Glomerular endothelial cell (primary cell): ENCODE measurements around the gene DIS3L2. TPM values are rescaled to one million over a fixed set of nuclear protein-coding genes. Genes with fewer than 3 reads are reported as not detected.
"Not testable (repeated sequence)": the region's sequence is repeated elsewhere in the genome, so short reads cannot be mapped to it uniquely, and the experiment has no call there.

Source experiments
- DNase-seq: peaks from one replicate; pipeline ENCODE4 v3.0.0-alpha.2; 2011; ENCODE audit warnings: low read depth, low spot score; ENCODE audit errors: extremely low read depth
- total RNA-seq: library from RNA; depleted of rRNA; stranded (reverse); fragments of >200 nt; gene quantifications from 2 replicates; pipeline ENCODE4 v1.2.3, GENCODE V29; 2015

The DIS3L2 gene
- total RNA-seq, 1 donor from 2014 or later: 33.5 TPM

DNA sequence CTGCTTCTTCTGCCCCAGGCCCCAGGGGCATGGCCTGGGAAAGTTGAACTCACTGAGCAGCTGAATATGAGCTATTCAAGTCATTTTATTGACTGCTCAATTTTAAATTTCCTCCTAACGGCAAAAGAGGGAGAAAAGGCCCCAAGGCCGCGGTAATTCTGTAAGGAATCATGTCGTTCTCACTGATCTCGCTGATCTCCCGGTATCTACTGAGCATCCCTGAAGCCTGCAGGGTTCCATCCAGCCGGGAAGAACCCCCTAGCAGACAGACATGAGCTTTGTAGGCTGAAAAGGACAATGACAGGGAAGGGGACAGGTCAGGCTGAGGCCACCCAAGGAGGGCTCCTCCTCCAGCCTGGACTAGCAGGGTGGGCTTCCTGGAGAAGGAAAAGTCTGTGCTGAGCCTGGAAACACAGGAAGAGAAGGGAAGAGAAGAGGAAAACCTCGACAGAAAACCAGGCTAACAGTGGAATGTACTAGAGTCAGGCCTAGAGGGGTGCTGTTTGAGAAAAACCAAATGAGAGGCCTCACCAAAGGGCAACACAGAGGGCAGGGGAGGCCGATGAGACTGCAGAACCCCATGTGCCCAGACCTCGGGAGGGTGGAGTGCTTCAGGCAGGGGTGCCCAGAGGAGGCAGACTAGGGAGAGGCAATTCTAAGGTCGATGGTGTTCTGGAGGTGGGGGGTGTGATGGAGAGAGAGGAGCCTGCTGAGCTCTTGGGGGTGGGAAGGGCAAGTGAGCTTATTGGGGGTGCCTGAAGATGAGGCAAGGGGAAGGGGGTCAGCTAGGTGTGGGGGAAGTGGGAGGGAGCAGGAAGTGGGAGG, 32.4 kb upstream of the DIS3L2 start:
- no peak for DNase-seq

DNA sequence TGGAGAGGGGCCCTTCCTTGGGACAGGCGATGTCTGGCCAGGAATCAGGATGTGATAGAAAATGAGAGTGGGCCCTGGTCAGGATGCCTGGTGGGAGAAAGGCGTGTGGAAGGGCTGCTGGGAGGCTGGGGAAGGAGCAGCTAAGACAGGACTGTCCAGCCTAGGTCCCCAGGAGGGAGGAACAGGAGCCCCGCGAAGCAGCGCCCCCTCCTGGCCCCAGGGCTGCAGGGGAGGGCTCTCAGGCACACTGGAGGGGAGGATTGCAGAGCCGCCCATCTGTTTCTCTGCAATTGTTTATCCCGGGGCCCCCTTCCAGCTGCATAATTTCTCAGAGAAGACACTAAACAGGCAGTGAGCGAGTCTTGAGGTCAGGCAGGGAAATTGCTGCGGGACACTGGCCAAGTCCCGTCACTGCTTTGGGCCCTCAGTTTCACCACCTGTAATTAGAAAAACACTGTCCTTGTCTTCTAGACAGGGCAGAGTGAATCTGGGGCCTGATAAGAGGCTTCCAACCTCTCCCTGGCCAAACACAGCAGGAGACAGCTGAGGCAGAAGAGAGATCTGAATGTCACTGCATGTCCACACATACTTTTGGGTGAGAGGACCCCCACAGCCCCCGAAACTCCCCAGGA, 31.4 kb upstream of the DIS3L2 start:
- no peak for DNase-seq

DNA sequence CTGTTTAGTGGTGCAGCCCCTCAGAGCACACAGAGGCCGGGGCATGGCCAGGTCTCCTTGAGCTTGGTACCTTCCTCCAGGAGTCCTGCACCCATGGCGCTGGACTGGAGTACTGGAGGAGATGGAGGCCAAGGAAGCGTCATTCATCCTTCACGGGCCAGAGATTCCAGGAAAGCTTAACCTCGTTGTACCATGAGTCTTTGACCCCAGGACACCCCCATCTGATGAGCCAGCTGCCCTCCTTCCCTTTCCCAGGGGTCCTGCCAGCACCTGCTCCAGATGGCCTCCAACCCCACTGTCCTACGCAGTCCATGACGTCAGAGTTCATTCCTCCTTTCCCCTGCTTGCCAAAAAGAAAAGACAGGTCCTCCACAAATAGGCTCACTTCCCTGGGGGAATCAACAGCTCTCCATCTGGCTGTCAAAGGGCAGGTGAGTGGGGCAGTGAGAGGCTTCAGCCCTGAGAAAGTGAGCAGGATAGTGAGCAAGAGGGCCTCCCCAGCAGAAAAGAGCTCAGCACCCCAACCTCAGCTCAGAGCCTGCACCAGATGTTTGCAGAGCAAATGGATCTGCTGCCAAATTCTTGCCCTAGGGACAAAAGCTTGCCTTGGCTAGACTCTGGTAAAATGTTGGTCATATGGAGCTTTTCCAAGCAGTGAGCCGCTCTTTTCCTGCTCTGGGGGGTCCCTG, 30.8 kb upstream of the DIS3L2 start:
- DNase-seq: no peak

DNA sequence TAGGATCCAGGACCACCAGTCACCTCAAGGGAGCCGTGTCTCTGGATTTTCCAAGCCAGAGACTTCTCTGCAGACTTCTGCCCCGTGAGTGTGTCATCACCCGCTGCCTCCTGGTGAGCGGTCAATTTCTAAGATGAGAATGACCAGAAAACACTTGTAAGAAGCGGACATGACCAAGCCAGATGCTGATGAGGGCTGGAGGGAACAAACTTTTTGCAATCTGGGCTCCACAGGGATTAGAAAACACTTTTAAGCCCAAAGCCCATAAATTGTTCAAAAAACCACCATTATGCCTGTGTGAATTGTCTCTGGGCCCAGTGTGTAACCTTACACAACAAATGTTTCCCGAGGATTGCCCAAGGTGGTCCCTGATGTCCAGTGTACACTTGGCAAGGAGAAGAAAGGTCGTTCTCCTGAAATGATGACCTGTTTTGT, 30.0 kb upstream of the DIS3L2 start:
- DNase-seq: no peak

DNA sequence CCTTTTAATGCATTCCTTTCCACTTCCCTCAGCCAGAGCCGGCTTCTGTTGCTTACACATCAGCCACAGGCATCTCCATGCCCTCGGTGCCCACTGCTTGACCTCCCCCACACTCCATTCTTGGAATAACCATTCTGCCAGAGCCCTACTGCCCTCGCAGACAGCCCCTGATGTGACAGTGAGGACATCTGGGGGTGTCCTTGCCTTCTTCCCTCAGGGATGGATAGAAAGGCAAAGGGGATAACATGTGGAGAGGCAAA, 28.9 kb upstream of the DIS3L2 start:
- no peak for DNase-seq

DNA sequence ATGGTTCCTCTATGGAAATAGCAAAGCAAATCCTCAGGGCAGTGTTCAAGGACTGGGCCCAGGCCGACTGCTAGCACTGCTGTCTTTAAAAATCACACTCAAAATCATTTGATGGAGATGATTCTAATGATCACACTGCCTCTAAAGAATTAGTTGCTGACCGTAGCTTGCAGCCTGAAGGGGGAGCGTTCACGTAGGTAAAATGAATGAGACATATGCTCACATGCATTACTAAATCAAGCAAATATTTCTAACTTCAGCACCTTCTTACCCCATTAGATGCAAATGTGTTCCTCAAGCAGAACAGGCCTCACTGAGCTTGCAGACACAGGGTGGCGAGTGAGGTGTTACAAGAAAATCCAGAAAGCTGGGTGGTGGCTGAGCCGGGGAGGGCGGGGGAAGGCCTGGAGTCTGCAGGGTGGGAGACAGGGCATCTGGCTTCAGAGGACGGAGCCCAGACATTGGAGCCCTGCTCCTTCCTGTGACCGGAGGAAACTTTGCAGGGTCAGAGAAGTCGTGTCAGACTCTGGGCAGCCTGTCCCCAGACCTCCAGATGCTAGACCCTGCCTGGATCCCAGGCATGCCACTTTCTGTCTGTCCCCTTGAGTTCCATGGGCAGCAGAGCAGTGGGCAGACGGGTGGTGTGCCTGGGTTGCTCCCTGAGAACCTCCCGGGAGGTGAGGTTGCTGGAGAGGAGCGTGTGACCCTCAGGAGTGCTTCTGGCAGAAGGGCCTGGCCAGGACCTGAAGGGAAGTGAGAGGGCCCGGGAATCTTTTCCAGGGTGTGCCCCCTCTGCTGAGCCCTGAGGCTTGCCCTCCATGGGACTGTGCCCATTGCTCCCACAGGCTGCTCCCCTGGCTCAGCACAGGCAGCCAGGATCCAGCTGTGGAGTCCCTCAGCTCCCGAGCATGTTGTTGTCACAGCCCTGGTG, 28.3 kb upstream of the DIS3L2 start:
- DNase-seq: no peak

DNA sequence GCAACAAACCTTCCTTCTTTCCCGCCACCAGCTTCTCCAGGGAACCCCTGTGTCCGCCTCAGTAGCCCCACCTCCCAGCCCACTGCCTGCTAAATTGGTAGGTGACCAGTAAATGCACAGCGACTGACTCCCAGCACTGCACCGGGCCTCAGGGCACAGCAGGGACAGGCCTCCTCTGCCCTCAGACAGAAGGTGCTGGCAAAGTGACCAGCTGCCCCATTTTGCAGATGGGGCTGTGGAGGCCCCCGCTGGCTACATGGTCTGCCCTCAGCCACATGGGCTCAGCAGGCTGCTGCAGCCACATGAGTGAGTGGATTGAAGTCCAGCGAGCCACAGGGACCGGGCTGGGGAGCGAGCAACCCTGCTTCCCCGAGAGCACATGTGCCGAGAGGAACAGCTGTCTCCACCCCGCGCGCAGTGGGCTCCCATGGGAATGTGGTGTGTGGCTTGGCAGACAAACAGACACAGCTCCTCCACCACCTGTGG, 27.6 kb upstream of the DIS3L2 start:
- no peak for DNase-seq

DNA sequence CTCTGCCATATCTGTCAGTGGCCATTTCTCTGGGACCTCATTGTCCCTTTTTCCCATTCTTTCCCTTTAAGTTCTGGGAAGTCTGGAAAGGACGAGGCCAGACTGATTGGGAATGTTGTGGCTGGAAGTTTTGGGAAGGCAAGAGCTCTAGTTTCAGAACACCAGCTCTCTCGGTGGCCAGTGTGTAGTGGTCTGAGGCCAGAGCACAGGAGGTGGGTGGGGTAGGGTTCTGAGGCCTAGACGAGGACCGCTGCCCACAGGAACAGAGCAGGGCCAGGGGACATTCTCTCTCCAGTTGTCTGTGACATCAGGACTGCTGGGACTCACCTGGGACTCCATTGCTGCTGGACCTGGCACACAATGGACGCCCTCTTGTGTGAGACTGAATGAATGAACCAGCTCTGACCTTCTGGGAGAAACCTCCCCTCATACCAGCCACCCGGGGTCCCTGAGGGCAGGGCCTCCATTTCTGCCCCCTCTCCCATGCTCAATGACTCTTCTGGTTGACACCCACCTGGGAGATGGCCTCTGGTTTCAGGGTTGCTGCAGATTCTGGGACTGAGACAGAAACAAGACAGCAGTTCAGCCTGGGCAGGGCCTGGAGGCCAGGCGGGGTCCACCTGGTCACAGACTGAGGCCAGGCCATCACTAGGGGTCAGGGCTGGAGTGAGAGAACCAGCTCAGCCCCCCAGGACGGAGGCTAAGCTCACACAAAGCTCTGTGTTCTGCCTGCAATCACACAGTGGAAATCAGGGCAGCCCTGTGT, 26.9 kb upstream of the DIS3L2 start:
- DNase-seq: no peak

DNA sequence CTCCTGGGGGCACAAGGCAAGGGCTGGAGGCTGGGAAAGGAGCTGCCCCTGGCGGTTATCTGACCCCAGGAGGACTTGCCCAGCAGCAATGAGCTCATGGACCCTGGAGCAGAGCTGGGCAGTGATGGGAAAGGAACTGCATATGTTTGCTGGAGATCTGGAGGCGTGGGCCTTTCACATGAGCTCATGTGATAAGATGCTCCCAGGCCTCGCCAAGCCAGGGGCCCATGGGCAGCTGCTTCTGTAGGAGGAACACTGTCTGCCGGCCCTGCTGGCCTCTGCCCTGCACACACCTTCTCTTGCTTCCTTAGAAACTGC, 26.3 kb upstream of the DIS3L2 start:
- DNase-seq: no peak

DNA sequence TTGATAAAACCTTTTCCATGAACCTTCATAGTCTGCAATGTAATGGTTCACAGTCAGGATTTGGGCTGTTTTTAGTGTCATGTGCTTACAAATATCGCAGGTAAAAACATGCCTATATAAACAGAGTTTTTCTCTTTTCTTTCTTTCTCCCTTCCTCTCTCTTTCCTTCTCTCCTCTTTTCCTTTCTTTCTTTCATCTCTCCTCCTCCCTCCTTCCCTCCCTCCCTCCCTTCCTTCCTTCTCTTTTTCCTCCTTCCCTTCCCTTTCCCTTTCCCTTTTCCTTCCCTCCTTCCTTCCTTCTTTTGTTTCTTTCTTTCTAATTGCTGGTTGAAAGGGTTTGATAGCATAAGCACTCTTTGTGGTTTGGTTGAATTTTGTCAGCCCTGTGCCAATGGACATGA, 25.7 kb upstream of the DIS3L2 start:
- no peak for DNase-seq

DNA sequence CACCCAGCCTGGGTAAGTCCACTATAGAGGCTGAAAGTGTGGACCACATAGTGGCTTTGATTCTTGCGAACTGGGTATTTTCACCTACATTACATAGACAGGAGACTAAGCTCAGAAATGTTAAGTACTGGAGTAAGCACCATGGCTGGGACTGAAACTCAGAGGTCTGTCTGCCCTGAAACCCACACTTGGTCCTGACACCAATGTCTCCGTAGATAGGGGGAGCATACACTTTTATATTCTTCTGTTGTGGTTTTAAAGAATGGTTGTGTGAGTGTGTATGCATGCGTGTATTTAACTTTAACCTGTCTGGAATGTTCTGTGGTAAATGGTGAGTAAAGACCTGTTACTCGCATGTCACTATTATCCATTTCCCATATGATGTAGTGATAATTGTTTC, 25.0 kb upstream of the DIS3L2 start:
- no peak for DNase-seq

DNA sequence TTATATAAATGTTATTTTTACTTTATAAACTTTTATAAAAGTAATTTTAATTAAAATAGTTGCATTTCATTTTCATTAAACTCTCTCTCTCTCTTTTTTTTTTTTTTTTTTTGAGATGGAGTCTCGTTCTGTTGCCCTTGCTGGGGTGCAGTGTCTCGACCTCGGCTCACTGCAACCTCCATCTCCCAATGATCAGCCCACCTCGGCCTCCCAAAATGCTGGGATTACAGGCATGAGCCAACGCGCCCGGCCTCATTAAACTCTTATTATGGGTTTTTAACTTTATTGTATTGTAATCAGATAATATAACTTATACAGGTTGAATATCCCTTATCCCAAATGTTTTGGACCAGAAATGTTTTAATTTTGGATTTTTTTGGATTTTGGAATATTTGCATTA, 24.5 kb upstream of the DIS3L2 start:
- no peak for DNase-seq

DNA sequence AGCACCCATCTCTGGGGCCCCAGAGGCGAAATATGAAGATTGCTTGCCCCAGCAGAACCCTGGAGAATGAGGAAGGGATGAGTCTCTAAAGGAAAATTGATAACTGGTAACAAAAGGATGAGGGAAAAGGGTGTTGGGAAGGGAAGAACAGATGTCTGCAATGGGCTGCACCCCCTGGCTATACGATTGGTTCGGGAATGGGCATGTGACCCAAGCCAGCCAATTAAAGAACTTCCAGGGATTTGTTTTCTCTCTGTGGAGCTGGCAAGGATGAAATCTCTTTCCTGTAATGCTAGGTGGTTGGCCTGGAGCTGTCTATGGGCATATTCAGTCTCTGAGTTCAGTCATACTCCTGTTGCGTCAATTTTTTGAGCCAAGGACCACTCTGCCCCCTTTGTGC, 22.5 kb upstream of the DIS3L2 start:
- DNase-seq: no peak

DNA sequence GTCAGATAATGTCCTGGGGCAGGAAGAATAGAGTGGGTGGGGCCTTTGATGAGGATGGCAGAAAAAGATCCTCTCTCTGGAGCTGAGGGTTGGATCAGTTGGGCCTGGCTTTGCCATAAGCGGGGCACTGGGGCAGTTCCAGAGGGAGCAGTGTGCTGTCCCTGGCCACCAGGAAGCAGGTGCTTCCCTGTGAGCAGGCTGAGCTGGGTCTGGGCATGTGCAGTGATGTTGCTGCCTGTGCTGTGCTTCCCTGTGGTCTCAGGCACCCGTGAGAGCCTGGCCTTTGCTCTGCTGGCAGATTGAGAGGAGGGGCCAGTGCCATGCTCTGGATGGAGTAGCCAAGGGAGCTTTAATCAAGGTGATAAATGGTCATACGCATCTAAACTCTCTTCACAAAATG, 20.7 kb upstream of the DIS3L2 start:
- no peak for DNase-seq

DNA sequence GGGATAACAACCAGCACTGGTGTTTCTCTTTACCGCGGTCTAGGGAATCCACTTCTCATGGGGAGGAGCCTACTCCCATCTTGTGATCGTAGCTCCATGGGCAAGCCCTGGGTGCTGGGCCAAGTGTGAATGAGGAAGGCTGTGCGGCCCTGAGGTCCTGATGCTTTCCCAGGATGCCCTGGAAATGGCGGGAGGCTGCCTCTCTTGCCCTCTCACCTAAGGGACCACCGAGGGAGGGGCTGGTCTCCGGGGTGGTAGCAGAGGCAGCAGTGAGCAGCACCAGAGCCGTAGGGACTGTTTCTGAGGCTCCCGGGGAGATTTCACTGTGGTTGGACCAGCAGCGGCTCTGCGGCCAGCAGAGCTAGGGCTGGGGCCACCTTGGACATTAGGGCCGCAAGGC, 19.8 kb upstream of the DIS3L2 start:
- no peak for DNase-seq

DNA sequence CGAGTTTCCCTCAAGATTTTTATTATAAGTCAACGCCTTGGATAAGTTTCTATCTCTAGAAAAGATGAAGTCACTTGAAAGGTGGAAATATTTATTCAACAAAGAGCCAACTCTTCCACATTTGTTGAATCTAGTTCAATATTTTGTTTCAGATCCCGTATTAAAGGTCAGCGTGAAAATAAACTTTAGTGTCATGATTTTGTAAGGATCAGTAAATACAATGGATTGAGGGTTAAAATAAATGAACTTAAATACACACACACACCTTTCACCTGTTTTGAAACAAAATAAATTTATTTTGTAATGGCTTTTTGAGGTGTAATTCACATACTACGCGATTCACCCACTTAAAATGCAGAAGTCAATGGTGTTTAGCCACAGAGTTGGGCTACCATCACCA, 19.3 kb upstream of the DIS3L2 start:
- DNase-seq: no peak

DNA sequence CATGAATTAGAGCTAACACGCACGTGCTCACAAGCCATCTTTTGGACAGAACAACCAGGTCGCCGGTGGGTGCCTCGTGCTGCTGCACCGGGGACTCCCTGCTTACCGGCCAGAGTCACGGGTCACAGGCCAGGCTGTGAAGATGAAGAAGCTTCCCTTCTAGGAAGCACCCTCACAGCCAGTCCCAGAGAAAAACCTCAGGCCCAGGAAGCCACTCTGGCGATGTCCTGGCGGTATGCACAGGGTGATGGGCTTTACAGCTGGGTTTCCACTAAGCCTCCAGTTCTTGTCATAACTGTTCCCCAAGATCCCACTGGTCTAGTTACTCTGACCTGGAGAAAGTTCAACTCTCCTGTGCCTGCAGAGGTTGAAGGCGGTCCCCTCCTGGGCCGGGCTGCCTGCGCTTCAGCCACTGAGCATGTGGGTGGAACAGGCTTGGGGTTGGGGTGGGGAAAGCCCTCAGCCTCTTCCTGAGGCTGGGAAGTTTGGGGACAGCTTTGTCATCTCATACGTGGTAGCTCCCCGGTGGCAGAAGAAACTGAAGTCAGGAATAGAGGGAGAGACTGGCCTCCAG, 15.2 kb upstream of the DIS3L2 start:
- no peak for DNase-seq

DNA sequence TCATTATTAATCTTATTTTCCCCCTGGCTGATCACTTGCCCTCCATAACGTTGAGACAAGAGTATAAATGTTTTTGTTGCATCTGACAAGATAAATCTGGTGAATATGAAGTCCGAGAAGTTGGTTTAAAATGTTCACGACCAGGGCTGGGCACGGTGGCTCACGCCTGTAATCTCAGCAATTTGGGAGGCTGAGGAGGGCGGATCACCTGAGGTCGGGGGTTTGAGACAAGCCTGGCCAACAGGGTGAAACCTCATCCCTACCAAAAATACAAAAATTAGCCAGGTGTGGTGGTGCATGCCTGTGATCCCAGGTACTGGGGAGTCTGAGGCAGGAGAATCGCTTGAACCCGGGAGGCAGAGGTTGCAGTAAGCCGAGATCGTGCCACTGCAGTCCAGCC, 14.4 kb upstream of the DIS3L2 start:
- not testable (repeated sequence) for DNase-seq

DNA sequence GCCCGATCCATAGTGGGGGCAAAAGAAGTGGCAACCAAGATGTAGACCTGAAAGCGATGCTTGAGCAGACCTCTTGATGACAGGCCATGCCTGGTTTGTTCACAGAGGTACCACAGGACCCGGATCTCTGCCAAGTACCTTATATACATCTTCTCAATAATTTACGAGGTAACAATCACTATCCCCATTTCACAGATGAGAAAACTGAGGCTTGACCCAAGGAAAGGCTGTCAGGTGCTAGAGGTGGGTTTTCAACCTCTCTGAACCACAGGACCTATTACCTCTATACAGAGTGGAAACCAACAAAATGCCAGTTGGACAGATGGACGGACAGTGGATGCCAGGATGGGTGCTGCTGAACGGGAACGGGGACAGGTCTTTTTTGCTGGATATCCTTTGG, 13.8 kb upstream of the DIS3L2 start:
- DNase-seq: no peak

DNA sequence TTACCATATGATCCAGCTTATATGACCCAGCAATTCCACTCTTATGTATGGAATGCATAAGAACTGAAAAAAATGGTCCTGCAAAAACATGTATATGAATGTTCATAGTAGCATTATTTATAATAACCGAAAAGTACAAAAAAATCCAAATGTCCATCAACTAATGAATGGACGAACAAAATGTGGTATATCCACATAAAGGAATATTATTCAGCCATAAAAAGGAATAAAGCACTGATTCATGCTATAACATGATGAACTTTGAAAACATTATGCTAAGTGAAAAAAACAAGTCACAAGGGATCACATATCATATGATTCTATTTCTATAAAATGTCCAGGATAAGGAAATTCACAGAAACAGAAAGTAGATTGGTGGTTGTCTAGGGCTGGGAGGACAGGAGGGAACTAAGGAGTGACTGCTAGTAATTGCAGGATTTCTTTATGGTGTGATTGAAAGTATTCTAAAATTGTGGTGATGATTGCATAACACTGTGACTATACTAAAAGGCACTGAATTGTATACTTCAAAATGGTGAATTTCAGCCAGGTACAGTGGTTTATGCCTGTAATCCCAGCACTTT, 10.0 kb upstream of the DIS3L2 start:
- DNase-seq: no peak
